Fibroblast of the aortic adventitia (primary cell): ENCODE measurements around the gene SLC35F3. TPM values are rescaled to one million over a fixed set of nuclear protein-coding genes. Genes with fewer than 3 reads are reported as not detected.
A peak's percentile ranks its signal among the peaks of the same experiment; 100 is the strongest.

Experiments
- DNase-seq: peaks from one replicate; pipeline ENCODE4 v3.0.0-alpha.2; 2010; ENCODE audit warnings: low read depth
- H3K4me3 ChIP-seq: 2 replicates; pipeline ENCODE4 v1.5.1; 2011; ENCODE audit warnings: low read depth, mild to moderate bottlenecking, control low read depth, low read length, moderate library complexity
- CTCF ChIP-seq: IDR thresholded peaks from 2 replicates; pipeline ENCODE4 v1.5.1; 2011; ENCODE audit warnings: mild to moderate bottlenecking, low read length, control low read depth, inconsistent platforms; ENCODE audit not compliant: insufficient read depth
- total RNA-seq: library from RNA; depleted of rRNA; stranded (reverse); fragments of >200 nt; gene quantifications from 2 replicates; pipeline ENCODE4 v1.2.3, GENCODE V29; 2012; ENCODE audit warnings: low replicate concordance

Gene SLC35F3
- total RNA-seq, 1 donor, result not detected

GRCh38 chr1:234326497-234327366, 422.3 kb downstream of the SLC35F3 start:
- peak; percentile 53 for DNase-seq
- TF ChIP-seq CTCF, result peak; percentile 80
- peak overlapping the region; percentile 53 for H3K4me3 ChIP-seq

GRCh38 chr1:234327577-234328164, 423.2 kb downstream of the SLC35F3 start:
- no peak for DNase-seq
- TF ChIP-seq CTCF, result no peak

GRCh38 chr1:234330843-234331215, 426.4 kb downstream of the SLC35F3 start:
- no peak for TF ChIP-seq CTCF
- no peak overlapping the region for H3K4me3 ChIP-seq
- DNase-seq, result no peak

More at GRCh38 chr1:234327577-234328164, 423.2 kb downstream of the SLC35F3 start:
- no peak overlapping the region for H3K4me3 ChIP-seq

GRCh38 chr1:234331507-234331906, 427.0 kb downstream of the SLC35F3 start:
- H3K4me3 ChIP-seq, result no peak overlapping the region
- no peak for TF ChIP-seq CTCF
- DNase-seq, result peak; percentile 36

DNA sequence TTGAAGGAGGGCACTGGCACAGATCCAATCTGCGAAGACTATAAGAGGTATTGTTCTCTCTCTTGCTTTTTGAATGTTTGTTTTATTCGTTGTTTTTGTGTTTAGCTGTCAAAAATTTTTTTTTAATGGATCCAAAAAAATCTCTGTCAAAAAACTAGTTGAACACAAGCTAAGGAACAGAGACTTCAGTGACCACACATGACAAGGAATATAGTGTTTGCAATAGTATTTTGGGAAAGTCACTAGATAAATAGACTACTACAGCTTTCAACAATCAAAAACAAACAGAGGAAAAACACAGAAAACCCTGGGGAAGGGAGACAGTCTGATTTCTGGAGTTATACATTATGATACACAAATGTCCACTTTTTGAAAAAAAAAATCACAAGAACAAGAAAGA, 431.9 kb downstream of the SLC35F3 start:
- TF ChIP-seq CTCF, result no peak
- no peak overlapping the region for H3K4me3 ChIP-seq
- DNase-seq, result no peak

DNA sequence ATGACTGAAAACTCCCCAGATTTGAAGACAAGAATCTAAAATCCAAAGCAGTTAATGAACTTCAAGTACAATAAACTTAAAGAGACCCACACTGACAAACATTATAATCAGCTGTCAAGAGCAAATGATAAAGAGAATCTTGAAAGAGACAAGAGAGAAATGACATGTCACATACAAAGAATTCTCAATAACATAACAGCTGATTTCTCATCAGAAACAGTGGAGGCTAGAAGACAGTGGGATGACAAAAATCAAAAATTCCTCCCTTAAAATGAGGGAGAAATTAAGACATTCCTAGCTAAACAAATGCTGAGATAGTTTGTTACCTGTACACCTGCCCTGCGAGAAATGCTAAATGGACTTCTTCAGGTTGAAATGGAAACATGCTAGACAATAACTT, 432.8 kb downstream of the SLC35F3 start:
- DNase-seq, result no peak
- no peak overlapping the region for H3K4me3 ChIP-seq
- no peak for TF ChIP-seq CTCF
